Left ventricle myocardium superior (tissue), 1 donor: ENCODE results near the gene BCAS1. TPM values are rescaled to one million over a fixed set of nuclear protein-coding genes. Genes with fewer than 3 reads are reported as not detected.

Source experiments
- ATAC-seq: fragments of 200-7000 bp; cut with Tn5 transposase; one replicate; pipeline ENCODE4 v1.9.1; 2020; ENCODE audit warnings: mild to moderate bottlenecking, moderate library complexity
- DNase-seq: peaks from one replicate; pipeline ENCODE4 v3.0.0-alpha.2; 2020
- intact Hi-C: fragments of 100-400 bp; cut with micrococcal nuclease; formaldehyde crosslinking; loops from one replicate; pipeline ENCODE4 v1.11.0; 2022
- total RNA-seq: library from RNA; stranded (reverse); fragmentation: NEBNext Ultra II Directional; extraction: Animal tissue kit (Norgen Biotek cat#: 25700); gene quantifications from one replicate; pipeline ENCODE4 v1.2.1, GENCODE V29; 2021
- donor health status: DM: no; HTN: yes; CAD: no; lungs with severe emphysema.

BCAS1 gene
- total RNA-seq, 1 donor from 2014 or later = not detected

DNA sequence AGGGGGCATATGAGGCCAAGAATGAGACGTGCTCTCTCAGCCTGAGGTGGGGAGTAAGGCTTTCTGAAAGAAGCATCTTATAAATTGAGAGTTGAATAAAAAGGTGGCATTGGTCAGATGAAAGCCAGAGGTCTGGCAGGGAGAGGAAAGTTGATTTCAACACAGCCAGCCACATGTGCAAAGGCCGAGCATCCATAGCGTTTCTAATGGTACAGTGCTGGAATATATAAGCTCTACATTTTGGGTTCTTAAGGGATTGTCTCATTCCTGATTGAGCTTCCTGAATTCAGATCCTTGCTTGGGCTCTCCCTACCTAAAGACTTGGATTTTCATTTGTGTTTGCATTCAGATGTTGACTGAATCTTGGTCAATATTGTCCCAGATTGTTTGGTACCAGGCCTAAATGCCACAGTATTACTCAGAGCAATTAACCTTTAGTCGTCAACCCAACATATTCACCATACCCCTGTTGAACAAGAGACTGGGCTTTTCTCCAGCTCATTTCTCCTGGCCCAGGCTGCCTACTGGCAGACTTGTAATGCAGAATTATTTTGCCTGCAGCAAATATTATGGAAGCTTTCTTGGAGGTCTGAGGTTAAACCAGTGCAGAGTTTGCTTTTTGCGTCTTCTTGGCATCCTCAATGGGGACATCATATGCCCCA is 14.5 kb upstream of the BCAS1 start:
- intact Hi-C loops = no loop called here
- DNase-seq (no peak), ATAC-seq (no peak)

DNA sequence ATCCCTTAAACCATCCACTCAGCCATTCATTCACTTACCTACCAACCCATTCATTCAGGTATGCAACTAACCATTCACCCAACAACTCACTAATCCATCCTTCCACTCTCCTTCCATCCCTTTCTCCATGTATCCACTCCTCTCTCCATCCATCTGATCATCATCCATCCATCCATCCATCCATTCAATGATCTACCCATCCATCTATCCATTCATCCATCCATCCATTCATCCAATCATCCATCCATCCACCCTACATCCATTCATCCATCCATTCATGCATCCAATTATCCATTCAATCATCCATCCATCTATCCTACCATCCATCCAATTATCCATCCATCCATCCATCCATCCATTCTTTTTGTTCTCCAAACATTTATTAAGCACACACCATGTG is 13.8 kb upstream of the BCAS1 start:
- intact Hi-C loops = no loop called here
- ATAC-seq = no peak

DNA sequence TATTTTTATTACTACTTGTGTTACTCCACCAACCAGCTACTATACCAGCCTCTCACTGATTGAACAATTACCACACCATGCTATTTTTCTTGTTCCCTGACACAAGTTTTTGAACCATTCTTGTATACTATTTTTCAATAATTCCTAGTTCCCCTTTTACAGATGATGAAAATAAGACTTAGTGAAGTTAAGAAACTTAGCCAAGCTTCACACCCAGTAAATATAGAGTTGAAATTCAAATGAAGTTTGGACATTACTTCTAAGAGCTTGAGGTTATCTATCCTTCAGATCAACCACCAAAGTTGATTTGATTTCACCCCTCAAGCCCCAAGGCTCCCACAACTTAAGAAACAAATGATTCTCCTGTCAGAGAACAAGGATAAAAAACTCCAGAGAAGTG is 13.1 kb upstream of the BCAS1 start:
- ATAC-seq (no peak), DNase-seq (no peak)
- intact Hi-C loops = no loop called here

More for the DNA sequence above, 13.8 kb upstream of the BCAS1 start:
- no peak for DNase-seq

DNA sequence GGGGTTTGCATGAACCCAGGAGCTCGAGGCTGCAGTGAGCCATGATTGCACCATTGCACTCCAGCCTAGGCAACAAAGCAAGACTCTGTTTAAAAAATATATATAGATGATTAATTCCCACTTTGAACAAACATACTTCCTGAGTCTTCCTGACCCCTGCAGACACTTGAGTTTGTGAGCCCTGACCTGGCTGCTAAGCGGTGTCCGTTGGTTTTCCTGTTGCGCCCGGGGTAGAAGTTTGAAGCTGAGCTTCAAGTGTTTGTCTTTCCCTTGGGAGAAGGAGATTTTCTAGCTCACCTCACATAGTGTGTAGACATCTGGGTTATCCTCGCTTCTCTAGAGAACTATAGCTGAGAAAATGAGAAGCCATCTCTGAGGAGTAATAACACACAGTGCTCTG is 11.7 kb upstream of the BCAS1 start:
- intact Hi-C loops = no loop called here
- ATAC-seq = no peak
- DNase-seq = no peak

DNA sequence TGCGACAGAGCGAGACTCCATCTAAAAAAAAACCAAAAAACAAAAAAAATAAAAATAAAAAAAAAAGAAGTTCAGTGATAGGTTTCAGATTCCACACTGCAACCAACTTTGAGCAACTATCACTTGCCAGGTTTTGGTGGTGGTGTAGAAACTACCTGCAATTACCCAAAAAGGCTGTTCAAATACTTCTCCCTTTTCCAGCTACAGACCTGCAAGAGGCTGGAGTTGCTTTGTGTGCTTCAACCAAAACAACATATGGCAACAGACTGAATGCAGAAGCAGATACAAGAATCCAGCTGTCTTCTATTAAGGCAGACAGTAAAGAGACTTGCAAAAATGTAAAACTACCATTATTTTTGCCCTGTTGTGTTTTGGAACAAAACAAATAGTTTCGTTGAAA is 9.3 kb upstream of the BCAS1 start:
- intact Hi-C loops = no loop called here
- ATAC-seq = no peak
- no peak for DNase-seq

DNA sequence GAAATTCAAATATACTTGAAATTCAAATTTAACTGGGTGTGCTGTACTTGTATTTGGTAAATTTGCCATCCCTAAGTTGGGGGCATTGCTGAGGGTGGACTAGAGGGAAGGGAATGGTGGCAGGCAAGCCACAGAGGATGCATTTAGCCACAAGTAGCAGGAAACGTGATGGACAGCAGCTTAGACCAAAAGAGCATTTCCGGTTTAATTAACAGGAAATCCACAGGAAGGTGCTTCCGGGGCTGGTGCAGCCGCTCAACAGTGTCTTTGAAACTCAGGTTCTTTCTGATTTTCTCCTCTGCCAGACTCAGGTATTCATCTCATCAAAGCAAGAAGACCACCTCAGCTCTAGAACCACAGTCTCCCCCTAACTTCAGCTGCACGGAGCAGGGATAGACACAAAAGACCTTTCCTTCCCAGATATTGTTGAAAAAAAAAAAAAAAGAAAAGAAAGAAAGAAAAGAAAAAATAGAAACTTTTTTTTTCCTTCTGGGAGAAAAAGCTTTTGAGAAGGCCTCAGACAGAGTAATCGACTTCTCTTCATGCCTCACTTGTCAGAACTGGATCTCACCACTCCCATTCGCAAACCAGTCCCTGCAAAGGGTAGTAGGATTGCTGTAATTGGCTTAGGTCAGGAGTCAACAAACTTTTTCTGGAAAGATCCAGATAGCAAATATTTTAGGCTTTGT is 8.0 kb upstream of the BCAS1 start:
- ATAC-seq = no peak
- DNase-seq = no peak
- intact Hi-C loops = no loop called here

DNA sequence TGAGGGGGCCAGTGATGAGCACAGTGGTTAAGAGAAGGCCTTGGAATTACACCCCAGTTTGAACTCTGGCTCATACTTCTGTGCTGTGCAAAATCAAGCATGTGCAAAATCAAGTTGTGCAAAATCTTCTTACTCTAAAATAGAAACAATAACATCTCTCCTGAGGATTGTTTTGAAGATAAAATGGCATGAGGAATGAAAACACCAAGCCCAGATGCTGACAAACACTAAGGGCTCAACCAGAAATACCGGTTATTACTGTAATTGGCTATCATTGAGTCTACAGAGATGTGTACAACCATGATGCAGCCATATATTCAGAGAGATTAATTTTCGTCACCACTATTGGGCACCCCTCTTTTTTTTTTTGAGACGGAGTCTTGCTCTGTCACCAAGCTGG is 5.9 kb upstream of the BCAS1 start:
- DNase-seq (no peak), ATAC-seq (no peak)
- intact Hi-C loops = no loop called here

DNA sequence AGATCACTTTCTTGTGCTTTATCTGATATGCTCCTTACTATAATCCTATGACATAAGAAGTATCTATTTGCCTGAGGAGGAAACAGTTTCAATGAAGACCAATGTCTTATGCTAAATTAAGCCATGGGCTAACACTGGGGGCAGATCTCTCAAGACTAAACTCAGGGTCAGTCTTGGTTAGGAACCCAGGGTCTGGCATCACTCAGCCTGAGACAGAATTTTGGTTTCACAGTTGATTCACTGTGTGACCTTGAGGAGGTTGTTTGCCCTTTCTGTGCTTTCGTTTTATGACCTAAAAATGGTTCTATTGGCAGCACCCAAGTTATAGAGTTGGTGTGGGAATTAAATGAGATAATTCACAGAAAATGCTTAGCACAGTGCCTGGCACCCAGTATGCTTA is 4.9 kb upstream of the BCAS1 start:
- intact Hi-C loops = no loop called here
- ATAC-seq (no peak), DNase-seq (no peak)

DNA sequence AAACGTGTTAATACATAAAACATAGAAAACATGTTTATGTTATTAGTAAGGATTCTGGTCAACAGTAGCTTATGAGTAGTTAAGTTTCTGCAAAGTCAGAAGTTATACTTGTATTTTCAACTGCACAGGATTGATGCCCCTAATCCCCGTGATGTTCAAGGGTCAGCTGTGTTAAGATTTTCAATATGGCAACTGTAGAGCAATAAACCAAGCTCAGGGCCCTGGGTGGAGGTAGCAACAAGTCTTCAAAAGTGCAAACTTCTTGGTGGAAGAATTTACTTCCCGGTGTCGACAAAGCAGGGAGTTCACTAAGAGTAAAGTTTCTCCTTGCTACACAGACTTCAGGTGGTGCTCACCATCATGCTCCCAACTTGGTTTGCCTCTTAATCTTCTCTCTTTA is 4.1 kb upstream of the BCAS1 start:
- DNase-seq (no peak), ATAC-seq (no peak)
- intact Hi-C loops = no loop called here

DNA sequence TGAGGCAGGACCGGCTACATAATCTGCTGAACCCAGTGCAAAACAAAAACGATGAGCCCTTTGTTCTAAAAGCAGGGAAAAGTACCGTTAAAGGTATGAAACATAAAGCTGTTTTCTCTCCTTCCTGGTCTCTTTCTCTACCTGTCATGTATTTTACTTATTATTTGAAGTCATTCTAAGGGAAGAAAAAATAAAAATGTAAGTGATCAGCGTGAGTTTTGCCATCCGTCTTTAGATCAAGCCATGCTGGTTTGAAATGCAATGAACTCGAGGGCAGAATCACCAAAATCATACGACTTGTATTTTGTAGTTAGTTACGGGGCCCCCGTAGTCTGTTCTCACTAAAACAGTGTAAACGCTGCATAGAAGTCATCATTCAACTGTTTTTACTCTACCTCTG is 2.9 kb upstream of the BCAS1 start:
- intact Hi-C loops = no loop called here
- no peak for DNase-seq
- no peak for ATAC-seq

DNA sequence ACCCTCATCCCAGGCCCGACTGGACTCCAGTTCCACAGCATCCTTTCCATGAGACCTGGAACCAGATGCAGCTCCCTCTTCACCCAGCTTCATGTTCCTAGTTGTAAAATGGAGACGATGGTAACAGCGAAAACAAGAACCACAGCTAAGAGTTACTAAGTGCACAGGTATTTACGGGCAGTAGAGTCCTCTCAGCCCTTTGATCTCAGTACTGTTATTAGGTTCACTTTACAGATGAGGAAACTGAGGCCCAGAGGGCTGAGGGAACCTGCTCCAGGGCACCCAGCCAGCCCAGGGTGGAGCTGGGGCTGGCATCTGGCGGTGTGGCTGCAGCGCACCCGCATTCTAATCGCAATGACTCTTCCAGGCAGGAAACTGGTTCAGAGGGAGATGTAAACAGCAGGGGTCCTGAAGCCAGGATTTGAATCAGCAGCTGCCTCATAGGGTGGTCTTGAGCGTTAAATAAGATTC is 858 bp downstream of the BCAS1 start:
- no peak for DNase-seq
- intact Hi-C loops = no loop called here
- no peak for ATAC-seq

DNA sequence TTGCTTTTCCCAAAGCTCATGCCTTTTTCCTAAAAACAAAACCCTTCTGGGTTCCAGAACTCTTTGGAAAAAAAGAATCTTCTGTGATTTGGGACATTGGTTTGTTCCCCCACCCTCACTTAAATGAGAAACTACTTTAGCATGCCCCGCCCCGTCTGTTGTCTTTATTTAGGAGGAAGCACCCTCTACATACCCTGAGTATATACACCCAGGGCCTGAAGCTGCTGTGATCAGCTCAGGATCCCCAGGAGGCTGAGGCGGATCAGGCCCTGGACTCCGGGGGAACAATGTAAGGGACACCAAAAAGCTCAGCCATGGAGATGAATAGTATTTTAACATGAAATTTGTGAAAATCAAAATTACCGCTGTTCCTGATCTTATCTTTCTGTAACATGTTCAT is 1.4 kb downstream of the BCAS1 start:
- ATAC-seq (no peak), DNase-seq (no peak)
- intact Hi-C loops = no loop called here

DNA sequence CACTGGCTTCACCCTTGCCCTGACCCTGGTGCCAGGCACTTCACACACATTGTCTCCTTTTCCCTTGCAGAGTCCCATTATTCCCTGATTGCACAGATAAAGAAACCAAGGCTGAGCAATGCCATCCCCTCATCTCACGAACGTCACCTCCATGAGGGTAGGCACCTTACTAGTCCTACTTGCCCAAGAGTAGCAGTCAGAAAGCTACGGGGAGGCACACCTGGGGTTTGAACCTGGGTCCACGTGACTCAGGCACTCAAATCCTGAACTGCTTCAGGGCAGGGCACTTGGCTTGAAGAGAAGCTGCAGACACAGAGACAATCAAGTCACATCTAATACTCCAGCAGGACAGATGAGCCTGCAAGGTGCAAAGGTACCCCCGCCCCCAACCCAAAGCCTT is 1.9 kb downstream of the BCAS1 start:
- DNase-seq = no peak
- ATAC-seq = no peak
- intact Hi-C loops = no loop called here

DNA sequence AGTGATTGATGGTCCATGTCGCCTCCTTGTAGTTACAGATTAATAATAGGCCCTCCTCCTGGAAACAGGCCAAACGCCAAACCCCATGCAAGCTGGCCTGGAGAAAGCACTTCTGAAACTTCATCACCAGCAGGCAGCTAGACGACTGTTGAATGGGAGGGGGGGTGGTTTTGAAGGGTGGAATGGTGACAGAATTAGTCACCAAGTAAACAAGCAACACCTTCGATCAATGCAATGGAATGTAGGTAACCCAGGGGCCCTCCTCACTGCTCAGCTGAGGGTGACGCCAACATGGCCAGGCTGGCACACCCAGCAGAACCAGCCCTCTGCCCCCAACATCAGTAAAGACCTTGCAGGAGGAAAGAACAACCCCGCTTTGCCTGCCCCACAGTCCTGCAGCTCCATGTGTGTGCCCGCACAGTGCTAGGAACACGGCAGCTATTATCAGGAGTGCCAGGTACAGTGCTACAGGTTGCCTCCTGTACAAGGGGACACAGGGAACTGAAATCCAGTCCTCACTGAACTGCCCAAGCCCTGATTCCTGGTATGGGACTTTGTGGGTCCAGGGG is 2.7 kb downstream of the BCAS1 start:
- ATAC-seq (peak; percentile 93), DNase-seq (peak; percentile 71)
- intact Hi-C loops = no loop called here

DNA sequence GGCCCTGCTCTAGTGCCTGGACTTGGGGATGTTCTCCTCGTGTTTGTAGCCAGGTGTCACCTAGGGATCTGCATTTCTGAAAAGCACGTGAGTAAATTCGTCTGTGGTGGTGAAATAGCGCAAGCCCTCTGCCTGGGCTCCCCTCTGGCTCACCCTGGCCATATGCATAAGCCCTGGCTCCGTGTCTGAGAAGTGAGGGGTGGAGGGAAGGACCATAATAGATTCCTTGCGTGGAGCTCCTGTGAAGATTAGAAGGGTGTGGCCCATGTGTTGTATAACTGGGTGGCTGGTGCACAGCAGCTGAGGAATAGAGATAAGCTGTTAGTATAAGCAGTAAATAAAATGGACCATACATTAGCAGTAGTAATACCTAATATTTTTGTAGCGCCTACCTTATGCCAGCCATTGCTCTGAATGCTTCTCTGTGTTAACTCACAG is 4.8 kb downstream of the BCAS1 start:
- DNase-seq (no peak), ATAC-seq (no peak)
- intact Hi-C loops = no loop called here

DNA sequence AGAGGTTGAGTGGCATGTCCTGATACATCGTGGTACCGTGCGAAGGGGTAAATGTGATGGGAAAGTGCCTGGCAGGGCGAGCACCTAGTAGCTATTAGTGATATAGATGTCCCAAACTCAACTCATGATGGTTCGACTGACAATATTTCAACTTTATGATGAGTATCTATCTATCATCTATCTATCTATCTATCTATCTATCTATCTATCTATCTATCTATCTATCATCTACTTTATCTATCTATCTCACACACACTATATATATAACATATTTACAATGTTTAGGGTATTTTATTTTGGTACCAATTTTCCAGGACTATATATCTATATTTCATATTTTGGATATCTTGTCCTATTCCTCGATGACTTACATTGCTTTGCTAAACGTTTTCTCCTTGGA is 5.5 kb downstream of the BCAS1 start:
- ATAC-seq = no peak
- intact Hi-C loops = no loop called here
- DNase-seq = no peak

DNA sequence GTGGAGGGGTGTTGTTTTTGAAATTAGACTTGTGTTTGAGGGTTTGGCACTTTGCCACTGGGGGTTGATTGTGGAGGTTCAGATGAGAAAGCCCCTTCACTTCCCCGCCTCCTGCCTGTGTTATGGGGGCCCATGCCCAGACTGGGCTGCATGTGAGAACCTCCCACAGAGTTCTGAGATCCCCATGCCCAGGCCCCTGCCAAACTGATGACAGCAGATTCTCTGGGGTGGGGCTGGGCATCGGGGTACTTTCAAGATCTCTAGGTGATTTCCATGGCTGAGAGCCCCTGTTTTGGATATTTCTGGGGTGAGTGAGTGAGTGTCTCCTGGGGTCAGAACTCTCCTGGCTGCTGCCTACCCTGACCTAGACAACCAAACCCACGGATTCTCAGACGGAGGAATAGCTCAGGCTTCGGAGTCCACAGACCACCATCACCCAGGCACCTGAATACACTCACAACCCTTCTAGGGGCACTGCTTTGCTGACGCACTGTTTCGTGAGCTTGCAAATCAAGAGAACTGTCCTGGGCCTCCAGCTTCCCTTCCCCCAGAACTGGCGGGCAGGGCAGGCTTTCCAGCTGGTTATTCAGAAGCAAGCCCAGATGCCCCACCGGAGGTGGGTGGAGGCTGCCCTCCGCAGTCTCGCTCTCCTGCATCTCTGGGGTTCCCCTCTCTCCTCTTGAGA is 6.3 kb downstream of the BCAS1 start:
- intact Hi-C loops = no loop called here
- no peak for DNase-seq
- no peak for ATAC-seq

DNA sequence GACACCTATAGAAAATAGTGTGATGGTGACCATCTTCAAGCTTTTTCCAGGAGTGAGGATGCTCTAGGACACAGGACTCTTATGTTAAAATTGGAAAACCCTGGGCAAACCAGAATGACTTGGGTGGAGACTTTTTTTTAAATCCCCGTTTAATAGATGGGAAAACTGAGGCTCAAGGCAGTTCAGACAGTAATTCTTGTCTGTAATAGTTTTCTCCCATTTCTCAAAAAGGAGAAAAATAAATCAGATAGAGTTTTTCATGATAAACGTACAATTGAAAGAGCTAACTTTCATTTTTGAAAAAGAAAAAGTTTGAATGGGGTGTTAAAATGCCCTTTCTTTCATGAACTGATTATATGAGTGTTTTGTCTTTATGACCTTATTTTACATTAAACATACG is 6.8 kb downstream of the BCAS1 start:
- DNase-seq = no peak
- intact Hi-C loops = no loop called here
- ATAC-seq = no peak

DNA sequence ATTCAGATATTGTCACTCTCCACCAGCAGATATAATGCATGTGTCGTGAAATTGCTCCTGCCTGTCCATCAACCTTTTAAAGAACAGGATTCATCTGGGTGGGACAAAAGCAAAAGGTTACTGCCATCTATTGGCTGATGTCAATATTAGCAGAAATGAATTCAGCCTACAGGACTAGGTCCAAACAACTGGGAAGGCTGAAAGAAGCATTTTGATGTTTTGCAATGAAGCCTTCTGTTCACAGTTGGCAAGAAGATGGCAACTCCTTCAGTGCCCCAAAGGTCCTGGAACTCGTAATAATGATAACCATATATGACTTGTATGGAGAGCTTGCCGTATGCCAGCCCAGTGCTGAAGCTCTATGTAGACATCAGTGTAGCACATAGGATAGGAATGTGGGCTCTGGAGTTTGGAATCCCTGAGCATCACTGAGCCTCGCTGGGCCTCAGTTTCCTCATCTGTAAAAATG is 7.5 kb downstream of the BCAS1 start:
- intact Hi-C loops = no loop called here
- ATAC-seq (peak; percentile 58), DNase-seq (no peak)
